Activated CD8-positive, alpha-beta memory T cell treated with anti-CD3 and anti-CD28 coated beads for 48 hours (primary cell): ENCODE measurements around the gene DNAH5.

Experiments used
- DNase-seq, 3 experiments: peaks; one replicate each; pipeline ENCODE4 v3.0.0-alpha.2; 2020; ENCODE audit warnings: low read depth in 2 of 3, low spot score in 2 of 3

Gene DNAH5

DNA sequence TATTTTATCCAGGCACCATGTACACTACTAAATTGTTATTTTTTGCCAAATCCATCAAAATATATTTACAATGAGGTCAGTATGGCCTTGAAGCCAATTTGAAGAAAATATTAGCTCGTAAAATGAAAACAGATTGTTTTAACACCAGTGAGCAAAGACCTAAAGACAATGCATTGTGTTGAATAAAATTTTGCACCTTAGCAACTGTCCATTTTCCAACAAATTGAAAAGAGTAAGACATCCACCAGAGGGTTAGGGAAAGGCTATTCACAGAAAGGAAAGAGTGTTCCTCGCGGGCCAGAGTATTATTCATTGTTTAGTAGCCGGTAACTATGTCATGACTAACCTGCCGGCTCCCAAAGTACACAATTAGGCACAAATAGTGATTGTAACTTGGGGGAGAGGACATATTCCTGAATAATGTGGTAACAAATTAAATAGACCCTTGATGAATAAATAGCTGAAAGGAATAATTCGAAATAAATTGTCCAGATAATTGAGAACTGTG is 213.3 kb downstream of the DNAH5 start:
- DNase-seq, result no peak

DNA sequence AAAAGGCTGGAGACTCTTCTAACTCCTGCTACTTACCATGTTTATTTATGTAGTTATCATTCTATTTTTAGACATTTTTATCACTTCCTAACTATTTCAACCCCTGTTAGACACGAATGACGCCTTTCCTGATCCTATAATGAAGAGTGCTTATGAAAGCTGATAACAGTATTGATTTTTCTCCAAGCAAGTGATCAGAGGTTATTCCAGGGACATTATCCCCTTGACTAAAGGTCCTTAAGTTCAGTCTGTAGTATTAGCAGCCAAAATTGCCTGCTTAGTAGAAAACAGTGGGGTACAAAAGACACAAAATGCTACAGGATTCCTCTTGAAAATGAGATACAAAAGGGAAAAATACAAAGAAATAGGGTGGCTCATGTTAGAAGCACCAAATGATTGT is 235.6 kb downstream of the DNAH5 start:
- no peak for DNase-seq

DNA sequence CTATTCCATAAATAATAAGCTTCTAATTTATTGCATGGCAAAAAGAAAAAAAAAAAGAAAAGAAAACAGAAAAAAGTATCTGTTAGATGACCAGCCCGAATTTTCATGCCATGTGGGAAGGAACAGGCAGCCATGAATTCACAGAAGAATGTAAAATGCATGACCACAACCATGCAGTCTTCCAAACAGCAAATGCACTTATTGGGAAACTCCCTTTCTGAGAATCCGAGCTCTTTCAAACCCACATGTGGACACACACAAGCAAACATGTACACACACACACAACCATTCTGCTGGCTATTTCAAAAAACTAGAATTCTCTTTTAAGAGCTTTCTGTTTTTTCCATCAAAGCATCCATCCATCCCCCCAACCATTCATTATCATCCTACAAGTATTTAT is 236.1 kb downstream of the DNAH5 start:
- DNase-seq, result no peak

DNA sequence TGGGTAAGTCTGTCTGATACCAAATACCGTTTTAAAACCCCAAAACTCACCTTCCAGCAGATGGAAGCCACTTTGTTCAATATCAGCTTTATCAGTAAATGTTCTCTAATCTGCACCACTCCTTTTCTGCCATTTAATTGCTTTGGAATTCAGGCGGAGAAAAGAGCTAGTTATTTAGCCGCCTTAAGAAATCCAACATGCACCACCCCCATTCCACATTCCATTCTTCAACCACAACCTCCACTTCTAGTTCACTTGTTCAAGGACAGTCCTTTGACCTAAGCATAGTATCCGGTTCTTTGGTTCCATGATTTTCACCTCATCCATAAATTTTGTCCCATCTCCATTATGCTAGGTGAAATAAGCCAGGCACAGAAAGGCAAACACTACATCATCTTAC is 240.1 kb downstream of the DNAH5 start:
- DNase-seq, result no peak

DNA sequence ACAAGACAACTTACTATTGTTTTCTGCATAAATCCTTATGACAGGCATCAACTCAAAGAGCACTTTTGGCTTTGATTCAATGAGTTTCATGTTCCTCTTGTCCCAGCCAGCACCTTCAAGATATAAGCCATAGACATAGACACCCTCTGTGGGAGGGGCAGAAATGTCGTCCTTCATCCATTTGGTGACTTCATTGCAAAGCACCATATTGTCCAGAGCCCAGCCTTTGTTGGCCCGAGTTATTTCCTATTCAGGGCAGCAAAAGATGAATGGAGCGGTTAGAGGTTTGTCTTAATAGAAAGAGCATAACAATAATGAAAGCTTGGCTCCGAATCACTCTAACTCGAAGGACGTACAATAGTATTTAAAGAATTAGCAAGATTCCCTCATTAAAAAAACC is 243.9 kb downstream of the DNAH5 start:
- no peak for DNase-seq

DNA sequence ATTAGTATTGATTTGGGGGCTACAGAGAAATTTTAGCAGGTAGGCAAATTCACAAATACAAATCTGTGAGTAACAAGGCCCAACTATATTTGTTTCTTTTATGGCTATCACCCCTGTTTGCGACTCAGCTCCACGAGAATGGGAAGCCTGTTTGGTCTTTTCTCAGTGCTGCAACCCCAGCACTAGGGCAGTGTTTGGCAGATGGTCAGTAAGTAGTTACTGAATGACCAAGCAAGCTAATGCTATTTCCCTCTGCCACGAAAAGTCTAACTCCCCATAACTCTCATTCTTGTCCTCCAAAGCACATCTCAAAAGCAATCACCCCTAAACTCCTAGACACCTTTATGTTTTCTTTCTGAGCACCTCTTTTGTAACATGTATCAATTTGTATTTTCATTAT is 245.6 kb downstream of the DNAH5 start:
- DNase-seq, result no peak

DNA sequence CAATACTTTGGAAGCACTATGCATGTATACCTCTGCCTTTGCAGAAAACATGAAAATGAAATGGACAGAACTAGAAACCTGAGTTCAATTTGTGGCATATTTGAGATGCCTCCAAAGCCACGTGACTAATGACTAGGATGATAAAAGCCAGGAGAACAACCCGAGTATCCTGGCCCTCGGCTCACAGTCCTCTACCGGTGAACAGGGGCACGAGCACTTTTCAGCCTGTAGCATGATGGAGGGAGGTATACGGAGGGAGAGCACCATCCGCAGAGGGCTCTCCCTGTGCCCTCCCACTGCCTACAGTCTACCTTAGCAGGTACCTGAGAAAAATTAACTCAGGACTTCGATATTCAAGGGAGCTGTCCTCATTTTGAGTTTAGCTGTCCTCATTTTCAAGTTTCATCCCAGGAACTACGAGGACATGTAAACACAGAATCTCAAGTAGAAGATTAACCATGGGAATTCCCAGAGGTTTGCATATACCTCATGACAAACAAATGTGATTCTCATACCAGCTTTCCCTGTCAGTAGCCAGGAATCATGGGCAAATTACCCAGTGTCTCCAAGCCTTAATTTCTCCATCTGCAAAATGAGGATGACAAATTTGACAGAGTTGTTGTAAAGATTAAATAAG is 249.3 kb downstream of the DNAH5 start:
- DNase-seq, result no peak

DNA sequence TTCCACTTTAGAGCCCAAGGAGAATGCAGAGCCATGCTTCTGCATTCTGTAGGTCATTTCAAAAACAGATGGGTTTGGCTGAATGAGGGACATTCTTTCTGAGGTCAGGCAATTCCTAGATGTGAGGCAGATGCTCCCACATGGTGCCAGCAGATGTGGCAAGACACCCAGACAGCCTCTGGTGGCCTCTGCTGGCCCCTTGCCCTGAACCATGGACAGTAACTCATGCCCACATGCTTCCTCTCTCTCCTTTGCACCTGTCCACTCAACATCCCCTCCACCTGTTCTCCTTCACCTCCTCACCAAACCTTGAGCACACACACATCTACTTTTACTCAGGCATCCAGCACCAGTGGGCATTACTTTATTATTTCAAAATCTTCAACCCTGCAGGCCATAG is 252.3 kb downstream of the DNAH5 start:
- DNase-seq, result no peak

DNA sequence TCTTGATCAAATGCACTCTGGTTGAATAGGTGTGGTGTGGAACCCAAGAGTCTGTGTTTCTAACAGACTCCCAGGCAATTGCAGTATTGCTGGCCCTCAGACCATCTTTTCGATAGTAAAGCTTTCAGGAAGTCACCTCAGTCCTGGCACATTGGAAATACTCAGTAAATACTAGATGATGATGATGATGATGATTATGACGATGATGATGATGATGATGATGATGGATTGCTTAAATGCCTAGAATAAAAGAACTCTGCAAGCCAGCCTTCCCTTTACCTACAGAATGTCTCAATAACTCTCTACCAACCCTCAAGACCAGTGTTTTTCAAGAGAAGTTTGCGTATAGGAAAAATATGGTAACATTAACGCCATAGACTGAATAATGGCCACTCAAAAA is 268.0 kb downstream of the DNAH5 start:
- DNase-seq, result no peak

DNA sequence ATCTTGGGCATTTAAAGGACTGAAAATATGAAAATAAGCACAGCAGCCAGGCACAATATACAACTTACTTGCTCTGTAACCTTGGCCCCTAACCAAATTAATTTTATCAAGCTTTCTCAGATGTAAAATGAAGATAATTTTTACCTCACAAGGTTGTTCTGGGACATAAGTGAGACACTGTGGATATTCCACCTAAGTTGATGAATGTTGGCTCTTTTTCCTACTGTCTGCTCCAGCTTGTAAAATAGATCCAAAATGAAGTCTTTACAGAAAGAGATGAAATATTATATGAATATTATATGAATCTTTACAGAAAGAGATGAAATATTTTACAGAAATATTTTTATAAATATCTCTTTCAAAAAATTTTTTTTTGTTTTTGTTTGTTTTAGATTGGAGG is 270.1 kb downstream of the DNAH5 start:
- no peak for DNase-seq

DNA sequence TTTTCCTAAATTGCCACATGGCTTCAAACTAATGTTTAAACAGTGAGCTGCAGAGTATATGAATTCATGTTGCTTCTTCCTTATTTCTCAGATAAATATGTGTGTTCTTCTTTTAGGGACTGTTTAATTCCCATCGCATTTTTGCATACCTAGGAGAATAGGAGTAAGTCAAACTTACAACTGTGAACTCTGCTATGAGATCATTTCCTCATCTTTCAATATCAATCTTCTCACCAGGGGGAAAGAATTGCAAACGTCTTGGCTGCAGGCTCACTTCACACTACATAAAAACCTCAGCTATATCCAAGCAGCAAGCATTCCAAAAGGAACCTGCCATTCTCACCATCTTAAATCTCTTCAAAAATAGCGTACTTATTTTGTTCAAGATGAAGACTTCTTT is 271.0 kb downstream of the DNAH5 start:
- DNase-seq, result no peak

DNA sequence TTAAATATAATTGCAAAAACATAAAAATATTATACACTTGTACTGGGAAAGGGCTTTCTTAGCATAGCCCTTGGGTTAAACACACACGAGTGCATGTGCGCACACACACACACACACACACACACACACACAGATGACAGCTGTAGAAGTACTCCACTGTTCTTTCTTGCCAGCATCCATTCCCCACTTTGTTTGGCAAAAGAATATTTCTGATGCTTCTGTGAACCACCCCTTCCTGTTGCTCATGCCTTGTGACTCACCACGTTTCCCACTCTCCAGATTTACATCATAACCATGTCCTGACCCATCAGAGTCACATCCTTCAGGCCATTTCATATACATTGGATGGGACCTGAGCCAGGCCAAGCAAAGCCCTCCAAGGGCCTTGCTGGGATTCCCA is 280.1 kb downstream of the DNAH5 start:
- no peak for DNase-seq

DNA sequence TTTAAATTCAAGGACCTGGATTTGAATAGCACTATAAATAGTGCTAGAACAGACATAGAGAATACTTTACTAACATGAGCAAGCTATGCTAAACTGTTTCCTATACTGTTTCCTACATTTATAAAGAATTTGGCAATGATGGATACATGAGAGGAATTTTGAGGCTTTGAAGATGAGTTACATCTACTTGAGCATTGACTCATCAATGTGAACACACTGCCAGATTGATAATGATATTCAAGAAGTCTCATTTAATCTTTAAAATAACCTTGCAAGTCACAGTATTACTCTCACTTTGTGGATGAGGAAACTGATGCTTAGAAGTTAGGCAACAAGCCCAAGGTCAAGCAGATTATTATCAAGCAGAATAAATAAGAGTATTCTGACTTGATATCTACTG is 281.9 kb downstream of the DNAH5 start:
- no peak for DNase-seq

DNA sequence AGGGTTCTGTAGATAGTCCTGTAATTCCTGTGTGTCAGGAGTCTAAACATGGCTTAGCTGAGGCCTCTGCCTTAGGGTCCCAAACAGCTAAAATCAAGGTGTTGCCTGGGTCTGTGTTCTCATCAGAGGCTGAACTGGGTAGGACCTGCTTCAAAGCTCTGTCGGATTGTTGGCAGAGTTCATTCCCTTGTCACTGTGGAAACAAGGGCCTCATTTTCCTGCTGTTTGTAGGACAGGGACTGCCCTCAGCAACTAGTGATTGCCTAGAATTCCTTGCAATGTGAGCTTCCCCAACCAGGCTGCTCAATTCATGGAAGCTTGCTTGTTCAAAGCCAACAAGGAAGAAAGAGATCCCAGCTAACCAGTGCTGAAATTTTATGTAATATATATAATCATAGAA is 283.2 kb downstream of the DNAH5 start:
- no peak for DNase-seq

DNA sequence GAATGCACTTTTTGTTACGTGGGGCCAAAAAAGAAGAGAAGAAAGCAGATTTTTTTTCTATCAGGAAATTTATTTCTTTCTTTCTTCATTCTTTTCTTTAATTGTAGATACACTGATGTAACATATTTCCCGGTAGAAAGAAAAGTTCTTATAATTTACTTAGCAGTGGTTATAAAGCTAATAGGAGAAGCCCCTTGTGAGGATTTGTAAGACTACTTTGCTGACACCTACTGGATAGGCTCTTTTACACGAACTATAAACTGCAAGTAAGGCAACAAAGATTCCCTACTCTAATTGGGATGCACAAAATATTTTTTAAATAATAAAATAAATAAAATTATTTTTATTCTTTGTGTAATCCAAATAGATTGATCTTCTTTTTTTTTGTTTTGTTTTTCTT is 284.4 kb downstream of the DNAH5 start:
- no peak for DNase-seq

DNA sequence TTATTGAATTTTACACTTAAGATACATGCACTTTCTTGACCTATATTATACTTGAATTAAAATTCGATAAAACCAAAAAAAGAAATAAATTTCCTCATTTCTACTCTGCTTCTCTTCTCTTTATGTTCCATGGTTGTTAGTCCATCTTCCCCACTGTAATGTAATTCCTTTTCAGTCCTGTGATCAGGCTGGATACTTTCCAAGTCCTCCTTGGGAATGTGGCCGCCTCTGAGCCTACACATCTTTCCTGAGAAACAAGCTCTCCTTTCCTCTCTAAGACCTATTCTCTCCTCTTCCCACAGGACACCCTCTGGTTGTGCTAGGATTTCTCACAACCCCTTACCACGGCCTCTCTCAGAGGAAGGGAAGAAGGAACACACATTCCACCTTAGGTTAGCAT is 285.1 kb downstream of the DNAH5 start:
- DNase-seq, result no peak

DNA sequence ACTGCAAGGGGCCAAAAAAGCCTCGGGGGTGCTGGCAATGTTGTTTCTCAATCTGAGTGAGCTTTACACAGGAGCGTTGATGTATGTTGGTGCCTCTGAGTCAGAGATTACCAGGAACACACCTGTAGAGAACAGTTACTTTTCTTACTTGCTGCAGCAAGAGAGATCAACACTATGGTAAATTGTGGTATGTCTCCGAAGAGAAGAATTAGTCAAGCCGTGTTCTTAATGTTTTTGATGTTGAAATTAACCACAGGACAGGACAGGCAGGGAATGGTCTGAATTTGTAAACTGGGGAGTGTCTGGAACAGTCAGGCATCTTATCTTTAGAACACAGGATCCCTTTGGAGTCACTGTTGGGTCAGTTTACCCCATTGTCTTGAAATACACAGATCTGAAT is 285.7 kb downstream of the DNAH5 start:
- no peak for DNase-seq

DNA sequence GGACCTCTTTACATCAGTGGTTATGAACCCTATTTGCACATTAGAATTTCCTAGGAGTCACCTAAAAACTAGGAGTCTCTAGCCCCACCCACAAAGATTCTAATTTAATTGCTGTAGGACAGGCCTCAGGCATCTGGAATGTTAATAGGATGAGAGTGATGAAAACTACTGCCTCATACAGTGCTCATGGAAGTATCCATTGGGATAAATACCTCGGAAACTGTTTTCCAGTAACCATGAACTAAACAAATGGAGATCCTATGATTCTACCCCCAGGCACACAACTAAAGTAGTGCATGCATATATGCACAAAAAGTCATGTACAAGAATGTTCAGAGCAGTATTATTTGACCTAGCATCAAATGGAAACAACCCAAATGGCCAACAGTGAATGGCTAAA is 286.3 kb downstream of the DNAH5 start:
- no peak for DNase-seq

DNA sequence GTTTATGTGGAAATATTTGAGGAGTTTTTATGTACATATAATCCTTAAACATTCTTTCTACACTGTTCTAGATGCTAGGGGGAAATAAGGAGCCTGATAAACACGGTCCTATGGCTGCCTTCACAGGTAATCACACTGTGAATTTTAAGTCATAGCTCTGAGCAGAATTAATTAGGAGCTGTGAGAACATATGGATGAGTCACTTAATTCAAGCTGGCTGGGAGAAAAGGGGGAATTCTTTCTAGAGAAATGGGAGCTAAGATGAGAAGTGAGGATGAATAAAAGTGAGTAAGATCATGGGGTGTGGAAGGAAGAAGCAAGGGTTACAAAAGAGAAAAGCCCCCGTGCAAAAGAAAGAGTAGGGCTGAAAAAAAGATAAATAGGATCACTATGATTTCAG is 290.8 kb downstream of the DNAH5 start:
- DNase-seq, result no peak

DNA sequence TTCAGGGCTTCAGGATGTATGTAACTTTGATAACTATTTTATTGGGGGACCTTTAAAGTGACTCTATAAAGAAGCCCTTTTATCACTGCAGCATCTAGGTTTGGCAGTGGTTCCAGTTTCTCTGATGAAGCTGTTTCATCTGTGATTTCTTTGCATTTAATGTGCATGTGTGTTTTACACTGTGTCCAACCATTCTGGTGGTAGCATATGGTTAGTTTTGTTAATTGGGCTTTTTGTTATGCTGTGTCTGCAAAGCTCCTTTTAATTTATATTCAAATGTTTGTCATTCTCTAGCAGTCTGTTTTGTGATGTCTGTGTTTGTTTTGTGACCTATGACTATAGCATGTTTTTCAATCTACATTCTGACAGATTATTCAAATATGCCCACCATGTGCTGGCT is 294.8 kb downstream of the DNAH5 start:
- DNase-seq, result no peak

DNA sequence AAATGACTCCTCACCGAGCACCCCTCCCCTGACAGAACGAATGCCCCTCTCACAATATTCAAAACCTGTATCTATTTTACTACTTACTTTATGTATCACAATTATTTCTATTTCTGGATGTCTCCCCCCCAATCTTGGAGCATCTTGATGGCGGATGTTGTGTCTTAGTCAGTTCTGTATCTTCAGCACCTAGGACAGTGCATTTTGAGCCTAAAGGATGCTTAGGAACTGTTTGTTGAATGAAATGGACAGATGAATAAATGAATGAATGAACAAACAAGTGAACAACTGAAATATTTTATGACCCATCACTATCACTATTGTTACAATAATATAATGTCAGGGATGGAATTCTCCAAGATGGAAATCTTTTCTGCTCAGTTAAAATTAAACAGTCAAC is 295.7 kb downstream of the DNAH5 start:
- no peak for DNase-seq

DNA sequence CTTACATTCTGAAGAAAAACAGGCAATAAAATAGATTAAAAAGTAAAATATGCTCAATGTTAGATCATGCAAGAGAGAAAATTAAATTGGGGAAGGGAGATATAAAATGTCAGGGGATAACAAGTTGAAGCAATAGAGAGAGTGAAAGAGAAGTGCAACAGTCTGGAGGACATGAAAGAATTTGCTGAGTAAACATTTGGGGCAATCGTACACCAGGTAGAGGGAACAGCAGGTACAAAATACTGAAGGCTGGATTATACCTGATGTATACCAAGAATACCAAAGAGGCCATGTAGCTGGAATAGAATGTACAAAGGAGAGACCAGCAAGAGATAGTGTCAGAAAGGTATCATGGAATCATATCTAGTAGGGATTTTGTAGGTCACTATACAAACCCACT is 300.8 kb downstream of the DNAH5 start:
- no peak for DNase-seq

DNA sequence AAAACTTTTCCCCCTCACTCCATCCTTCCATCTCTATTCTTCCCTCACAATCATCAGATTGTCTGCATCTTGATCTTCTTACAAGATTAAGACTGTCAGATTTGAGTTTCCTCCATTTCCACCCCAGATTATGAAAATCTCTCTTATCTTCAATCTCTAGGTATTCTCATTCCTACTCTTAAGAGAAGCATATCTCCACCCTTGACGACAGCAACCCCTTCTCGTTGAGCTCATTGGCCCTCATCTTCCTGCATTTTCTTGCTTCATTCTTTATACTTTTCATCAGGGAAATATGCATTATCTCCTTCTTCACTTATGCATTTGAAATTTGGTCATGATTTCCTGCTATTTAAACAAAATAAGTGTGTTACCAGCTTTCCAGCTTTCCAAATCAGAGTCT is 301.3 kb downstream of the DNAH5 start:
- DNase-seq, result no peak
